Activated CD4-positive, alpha-beta T cell treated with anti-CD3 and anti-CD28 coated beads, Interleukin-2, amount 50 U/mL, for 1 hour (primary cell): Measurements from ENCODE around the gene BFSP2.

Source experiments
- DNase-seq: peaks from one replicate; pipeline ENCODE4 v3.0.0-alpha.2; 2020

Gene BFSP2

DNA sequence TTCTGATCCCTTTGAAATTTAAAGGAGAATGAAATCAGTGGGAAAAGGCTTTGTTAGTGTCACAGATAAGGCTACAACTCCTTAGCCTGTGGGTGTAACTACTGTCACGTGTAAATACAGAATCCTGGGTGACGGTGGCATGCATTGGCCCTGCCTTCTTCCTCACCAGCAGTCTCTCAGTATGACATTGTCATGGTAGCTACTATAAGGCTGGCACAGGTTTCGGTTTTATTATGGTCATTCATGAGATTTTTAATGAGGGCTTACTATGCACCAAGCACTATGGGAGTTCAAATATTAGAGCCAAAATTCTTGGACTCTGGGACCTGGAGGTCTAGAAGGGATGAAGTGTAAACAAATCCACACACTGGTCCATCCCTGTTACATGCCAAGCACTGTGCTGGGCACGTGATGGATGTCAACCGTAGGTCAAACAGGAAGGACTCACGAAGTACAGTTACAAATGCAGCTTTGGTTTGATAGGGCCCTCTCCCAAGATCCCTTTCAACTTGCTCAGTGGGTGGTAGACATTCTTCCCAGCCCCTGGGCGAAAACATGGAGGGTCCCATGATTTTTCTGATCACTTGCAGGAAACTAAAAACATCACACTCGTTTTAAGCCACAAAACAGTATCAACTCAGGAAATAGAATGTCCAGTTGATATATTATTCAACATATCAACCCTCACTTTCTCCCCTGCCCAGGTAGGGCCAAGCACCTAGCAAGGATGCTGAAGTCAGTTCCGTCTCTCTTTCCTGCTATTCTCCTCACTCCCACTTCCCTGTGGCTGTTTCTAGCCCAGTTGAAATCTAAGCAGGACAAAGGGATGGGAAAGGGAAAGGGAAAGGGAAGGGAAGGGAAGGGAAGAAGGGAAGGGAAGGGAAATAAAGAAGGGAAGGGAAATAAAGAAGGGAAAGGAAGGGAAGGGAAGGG, 25.3 kb downstream of the BFSP2 start:
- DNase-seq = no peak

DNA sequence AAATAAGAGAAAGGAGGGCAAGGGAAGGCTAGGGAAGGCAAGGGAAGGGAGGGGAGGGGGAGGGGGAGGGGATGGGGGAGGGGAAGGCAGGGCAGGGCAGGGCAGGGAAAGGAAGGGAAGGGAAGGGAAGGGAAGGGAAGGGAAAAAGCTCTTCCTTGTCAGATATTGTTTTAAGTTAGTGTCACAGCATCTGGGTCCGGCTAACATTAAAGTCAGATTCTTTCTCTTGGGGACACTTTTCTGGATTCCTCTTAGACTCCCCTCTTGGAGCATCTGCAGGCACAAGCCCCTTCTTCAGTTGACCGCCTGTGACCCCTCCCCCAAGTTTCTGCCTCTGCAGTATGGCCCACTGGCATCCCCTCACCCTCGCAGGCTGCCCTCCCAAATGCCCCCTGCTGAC, 26.0 kb downstream of the BFSP2 start:
- DNase-seq = no peak

DNA sequence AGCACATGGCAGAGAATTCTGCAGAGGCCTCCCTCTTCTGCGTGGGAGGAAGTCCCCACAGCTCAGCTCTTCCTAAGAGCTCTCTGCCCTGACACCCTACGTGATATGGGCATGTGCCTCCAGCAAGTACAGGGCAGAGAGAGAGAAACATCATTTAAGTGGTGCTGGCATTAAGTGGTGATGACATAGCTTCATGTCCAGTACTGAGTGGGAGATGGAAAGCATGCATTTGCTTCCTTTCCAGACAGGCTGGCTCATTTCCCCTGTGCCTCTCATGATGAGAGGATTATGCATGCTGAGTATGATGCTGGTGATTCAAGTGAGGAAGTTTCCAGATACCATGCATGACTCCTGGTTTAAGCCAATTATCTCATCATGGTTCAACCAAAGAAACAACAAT, 26.9 kb downstream of the BFSP2 start:
- no peak for DNase-seq

GRCh38 chr3:133428552-133428951, 28.7 kb downstream of the BFSP2 start:
- no peak for DNase-seq

DNA sequence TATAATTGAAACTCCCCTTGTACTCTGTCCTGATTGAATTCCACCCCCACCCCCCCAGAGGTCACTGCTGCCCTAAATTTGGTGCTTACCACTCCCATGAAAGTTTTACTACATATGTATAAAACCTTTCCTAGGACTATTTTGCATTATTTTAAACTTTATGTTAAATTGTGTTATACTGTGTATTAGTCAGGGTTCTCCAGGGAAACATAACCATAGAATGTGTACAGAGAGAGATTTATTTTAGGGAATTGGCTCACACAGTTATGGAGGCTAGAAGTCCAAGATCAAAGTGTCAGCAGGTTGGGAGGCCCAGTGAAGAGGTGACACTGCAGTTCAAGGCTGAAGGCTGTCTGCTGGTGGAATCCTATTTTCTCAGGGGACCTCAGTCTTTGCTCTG, 29.2 kb downstream of the BFSP2 start:
- DNase-seq = no peak

DNA sequence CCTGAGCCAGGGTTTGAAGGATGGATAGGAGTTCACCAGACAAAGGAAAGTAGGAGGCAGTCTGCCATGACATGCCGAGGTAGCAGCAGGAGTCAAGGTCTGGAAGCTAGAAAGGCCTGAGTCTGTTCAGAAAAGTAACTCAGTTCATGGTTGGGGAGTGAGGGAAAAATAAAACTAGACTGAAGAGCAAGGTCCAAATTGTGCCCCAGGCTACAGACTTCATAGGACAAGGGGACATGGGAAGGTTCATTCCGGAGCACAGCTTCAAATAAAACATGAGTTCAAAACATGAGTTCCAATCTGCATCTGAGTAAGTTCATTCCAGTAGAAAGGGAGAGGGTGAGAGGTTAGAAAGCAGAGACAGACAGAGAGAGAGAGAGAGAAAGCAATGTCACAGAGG, 39.7 kb downstream of the BFSP2 start:
- DNase-seq = no peak

DNA sequence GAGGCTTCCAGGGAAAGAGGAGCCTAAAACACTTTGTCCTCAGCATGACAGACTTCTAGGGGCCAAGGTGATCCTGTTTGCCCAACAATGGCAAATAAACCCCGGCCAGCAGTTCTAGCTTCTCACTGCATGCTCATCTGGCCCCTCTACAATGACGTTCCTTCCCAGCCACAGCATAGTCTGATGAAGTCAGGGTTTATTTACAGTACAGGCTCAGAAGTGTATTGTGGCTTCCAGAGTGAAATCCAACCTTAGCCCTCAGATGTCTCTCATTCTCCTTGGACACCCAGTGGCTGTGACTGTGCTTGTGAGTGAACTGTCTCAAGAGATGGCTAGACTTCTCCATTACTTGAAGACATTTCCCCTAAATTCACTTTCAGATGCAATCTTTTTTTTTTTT, 40.8 kb downstream of the BFSP2 start:
- no peak for DNase-seq

DNA sequence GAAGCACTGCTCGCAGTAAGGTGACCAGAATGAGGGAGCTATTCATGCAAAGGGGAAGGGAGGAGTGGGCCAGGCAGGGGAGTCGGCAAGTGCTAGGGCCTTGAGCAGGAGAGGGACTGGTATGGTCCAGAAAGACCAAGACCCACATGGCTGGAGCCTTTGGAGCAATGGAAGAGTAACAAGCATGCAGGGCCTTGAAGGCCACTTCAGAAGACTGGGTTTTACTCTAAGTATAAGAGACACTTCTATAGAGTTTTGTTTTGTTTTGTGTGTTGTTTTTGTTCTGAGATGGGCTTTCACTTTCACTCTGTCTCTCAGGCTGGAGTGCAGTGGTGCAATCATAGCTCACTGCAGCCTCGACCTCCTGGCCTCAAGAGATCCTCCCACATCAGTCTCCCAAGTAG, 42.0 kb downstream of the BFSP2 start:
- DNase-seq = no peak

GRCh38 chr3:133442518-133442917, 42.7 kb downstream of the BFSP2 start:
- DNase-seq = no peak

- DNase-seq = no peak
Measured at GRCh38 chr3:133443649-133444422, 44.0 kb downstream of the BFSP2 start.

DNA sequence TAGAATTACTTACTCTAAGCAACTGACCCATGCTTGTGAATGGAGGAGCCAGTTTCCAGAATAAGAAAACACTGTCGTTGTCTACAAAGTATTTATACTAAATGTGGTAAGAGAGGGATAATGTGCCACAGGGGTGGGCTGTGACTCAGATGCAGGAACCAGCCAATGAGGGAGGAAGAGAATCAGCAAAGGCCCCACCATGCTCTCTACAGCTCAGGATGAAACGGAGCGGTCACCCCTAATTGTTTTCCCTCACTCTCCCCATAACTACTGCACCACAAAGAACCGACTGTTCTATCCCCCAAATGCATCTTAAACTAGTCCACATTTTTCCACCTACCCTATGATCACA, 44.5 kb downstream of the BFSP2 start:
- DNase-seq = no peak

DNA sequence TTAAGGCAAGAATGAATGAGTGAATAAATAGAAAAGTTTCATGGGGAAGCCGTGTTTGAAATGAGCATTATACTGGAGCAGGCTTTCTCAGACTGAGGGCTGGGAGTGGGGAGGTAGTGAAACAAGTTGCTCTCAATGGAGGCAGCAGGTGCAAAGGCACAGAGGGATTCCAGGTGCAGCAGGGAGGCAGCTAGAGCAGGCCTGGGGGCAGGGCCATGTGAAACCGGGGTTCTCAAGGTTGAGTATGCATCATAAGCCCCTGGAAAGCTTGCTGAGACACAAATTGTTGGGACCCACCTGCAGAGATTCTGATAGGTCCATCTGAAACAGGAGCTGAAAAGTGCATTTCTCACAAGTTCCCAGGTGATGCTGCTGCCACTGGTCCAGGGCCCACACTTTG, 45.3 kb downstream of the BFSP2 start:
- DNase-seq = no peak

DNA sequence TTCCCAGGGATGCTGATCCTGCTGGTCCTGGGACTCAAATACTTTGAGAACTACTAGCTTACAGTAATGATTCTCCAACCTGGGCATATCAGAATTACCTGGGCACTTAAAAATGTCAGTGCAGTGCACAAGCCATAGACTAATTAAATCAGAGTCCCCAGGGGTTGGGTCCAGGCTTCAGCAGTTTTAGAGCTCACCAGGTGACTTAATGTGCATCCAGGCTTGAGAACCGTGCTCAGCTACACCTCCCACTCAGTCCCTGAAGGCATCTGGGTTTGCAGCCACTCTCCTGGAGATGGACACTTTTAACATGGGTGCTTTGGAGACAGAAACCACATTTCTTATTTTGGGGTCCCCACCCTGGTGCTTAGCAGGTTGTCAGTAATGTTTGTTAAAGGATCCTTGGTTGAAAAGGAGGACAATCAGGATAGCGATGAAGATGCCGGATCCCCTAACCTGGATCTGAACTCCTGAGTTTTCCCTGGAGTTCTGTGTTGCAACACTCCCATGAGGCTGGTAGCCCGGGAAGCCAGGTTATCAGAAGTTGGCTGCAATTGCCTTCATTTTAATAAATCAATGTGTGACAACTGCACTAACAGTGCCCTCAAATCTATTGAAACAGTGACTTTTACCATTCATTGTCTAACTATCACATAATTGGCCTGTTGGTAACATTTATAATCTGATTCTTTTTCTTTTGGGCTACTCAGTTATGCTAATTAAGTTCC, 48.1 kb downstream of the BFSP2 start:
- DNase-seq = no peak

DNA sequence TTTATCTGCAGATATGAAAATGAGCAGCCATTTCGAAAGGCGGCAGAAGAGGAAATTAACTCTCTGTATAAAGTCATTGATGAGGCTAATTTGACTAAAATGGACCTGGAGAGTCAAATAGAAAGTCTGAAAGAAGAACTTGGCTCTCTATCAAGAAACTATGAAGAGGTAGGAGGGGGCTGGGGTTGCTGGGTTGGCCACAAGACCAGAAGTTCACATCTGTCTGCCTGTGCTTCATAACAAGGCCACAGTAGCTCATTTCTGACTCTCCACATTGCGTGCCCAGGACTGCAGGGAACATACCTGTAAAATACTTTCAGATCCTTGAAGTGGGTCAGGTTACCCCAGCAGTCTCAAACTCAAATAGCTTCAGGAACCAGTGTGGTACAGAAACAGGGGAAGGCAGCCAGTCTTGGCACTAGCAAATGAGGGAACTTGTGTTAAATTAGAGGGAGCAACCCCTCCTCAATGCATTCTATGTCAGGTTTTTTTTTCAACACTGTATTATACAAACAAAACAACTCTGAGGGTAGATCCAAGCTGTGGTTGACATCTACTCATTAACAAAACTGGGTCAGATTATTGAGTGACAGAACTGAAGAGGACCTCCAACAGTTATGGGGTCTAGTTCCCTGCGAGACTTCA, 48.7 kb downstream of the BFSP2 start:
- DNase-seq = no peak

- no peak for DNase-seq
Measured at GRCh38 chr3:133451309-133451708, 51.5 kb downstream of the BFSP2 start.

GRCh38 chr3:133452641-133453319, 52.9 kb downstream of the BFSP2 start:
- DNase-seq = no peak

DNA sequence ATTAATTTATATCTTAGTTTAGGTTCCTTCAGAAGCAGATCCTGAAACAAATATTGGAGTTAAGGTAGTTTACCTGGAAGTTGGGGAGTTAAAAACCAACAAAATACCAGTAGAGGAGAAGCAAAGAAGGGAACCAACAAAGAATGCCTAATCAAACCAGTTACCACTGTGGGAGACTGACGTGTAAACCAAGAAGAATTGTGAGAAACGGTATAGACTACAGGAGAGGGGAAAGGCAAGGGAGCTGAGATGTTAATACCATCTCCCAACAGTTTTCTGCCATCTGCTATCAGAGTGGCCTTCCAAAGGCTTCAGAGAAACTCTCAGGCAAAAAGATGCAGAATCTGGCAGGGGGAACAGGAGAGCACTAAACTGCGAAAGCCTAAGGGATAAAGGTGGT, 53.5 kb downstream of the BFSP2 start:
- no peak for DNase-seq

DNA sequence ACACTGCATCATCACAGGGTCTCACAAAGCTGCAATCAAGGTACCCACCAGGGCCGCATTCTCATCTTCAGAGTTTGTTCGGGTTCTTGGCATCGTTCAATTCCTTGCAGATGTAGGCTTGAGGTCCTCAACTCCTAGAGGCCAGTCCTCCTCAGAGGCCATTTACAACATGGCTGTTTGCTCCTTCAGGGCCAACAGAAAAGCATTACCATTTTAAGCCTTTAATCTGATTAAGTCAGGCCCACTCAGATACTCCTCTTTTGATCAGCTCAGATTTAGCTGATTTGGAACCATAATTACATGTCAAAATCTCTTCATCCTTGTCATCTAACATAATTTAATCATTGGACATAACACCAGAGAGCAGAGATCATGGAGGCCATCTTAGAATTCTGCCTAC, 55.4 kb downstream of the BFSP2 start:
- no peak for DNase-seq

GRCh38 chr3:133455960-133456359, 56.1 kb downstream of the BFSP2 start:
- no peak for DNase-seq

DNA sequence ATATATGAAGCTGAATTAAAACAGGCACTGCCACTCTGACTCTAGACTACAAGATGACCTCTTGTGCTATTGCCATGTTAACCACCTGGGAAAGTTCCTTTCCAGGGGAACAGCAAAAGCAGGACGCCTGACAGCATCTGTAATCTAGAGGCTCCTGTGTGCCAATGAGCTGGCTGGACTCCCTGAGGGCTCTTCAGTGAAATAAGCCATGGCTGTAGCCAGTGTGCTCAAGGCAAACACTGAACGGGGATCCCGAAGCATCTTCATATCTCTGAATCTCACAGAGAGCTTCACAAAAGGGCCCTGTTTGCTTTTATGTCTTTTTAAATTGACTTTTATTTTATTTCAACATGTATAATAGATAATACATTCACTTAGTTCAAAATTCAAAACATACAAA, 57.2 kb downstream of the BFSP2 start:
- DNase-seq = no peak

DNA sequence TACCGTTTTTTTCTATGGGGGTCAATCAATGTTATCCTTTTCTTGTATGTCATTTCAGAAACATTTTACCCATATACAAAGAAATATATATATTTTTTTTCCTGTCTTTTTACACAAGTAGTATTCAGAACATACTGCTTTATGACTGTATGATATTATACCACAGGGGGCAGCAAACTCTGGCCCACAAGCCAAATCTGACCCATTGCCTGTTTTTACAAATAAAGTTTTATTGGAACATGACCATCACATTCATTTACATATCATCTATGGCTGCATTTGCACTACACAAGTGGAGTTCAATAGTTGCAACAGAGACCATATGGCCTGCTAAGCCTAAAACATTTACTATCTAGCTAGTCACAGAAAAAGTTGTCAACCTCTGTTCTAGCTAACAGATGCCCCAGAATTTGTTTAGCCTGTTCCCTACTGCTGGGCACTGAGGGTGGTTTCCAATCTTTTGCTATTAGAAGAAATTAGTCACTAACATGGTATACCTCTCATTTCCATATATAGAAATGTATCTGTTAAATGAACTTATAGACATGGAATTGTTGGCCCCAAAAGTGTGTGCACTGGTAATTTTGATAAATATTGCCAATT, 57.7 kb downstream of the BFSP2 start:
- DNase-seq = no peak

GRCh38 chr3:133459400-133459799, 59.5 kb downstream of the BFSP2 start:
- DNase-seq = no peak
